ELR (cell line): ENCODE results near the gene HOXB3.

ENCODE experiments used
- DNase-seq: peaks from one replicate; pipeline ENCODE4 v3.0.0-alpha.2; 2015; ENCODE audit warnings: low read depth

HOXB3 gene

GRCh38 chr17:48569674-48570324 is 20.2 kb downstream of the HOXB3 start:
- DNase-seq = no peak

GRCh38 chr17:48569240-48569582 is 20.8 kb downstream of the HOXB3 start:
- DNase-seq = no peak

- DNase-seq = no peak
Measured at GRCh38 chr17:48568499-48569239, 21.4 kb downstream of the HOXB3 start.

GRCh38 chr17:48567646-48568354 is 22.2 kb downstream of the HOXB3 start:
- no peak for DNase-seq

- DNase-seq = no peak
Measured at GRCh38 chr17:48567209-48567608, 22.8 kb downstream of the HOXB3 start.

GRCh38 chr17:48566717-48567116 is 23.3 kb downstream of the HOXB3 start:
- no peak for DNase-seq

- no peak for DNase-seq
Measured at GRCh38 chr17:48565925-48566710, 23.9 kb downstream of the HOXB3 start.

GRCh38 chr17:48565022-48565554 is 25.0 kb downstream of the HOXB3 start:
- DNase-seq = no peak

- DNase-seq = no peak
Measured at GRCh38 chr17:48564188-48565021, 25.6 kb downstream of the HOXB3 start.

GRCh38 chr17:48563867-48564187 is 26.2 kb downstream of the HOXB3 start:
- DNase-seq = no peak

GRCh38 chr17:48563385-48563838 is 26.6 kb downstream of the HOXB3 start:
- DNase-seq = no peak

- DNase-seq = no peak
Measured at GRCh38 chr17:48562934-48563333, 27.1 kb downstream of the HOXB3 start.

- peak; percentile 52 for DNase-seq
Measured at GRCh38 chr17:48561884-48562810, 27.9 kb downstream of the HOXB3 start.

- DNase-seq = no peak
Measured at GRCh38 chr17:48559840-48560817, 29.9 kb downstream of the HOXB3 start.

- DNase-seq = no peak
Measured at GRCh38 chr17:48559122-48559839, 30.8 kb downstream of the HOXB3 start.

GRCh38 chr17:48558831-48559121 is 31.3 kb downstream of the HOXB3 start:
- DNase-seq = no peak

- no peak for DNase-seq
Measured at GRCh38 chr17:48558057-48558830, 31.8 kb downstream of the HOXB3 start.
